Cardiac fibroblast (primary cell): ENCODE results near the gene SSBP3.

Experiments used
- DNase-seq, 2 donors: peaks; one replicate each; pipeline versions ENCODE4 v3.0.0 to v3.0.0-alpha.2; 2010; ENCODE audit warnings: low read depth in 2 of 2
- H3K4me3 ChIP-seq, 2 donors: replicated peaks in 1 of 2; 1 replicate in 1 of 2; 2 replicates in 1 of 2; pipeline ENCODE4 v1.5.1; 2011; ENCODE audit warnings: low read depth in 2 of 2, low read length in 2 of 2, mild to moderate bottlenecking in 2 of 2, moderate library complexity in 1 of 2
- TF ChIP-seq, protein P1 (sequence below): IDR thresholded peaks from one replicate; pipeline ENCODE4 v1.5.1; 2011; ENCODE audit warnings: low read depth, mild to moderate bottlenecking, low read length, inconsistent platforms

SSBP3 gene

DNA sequence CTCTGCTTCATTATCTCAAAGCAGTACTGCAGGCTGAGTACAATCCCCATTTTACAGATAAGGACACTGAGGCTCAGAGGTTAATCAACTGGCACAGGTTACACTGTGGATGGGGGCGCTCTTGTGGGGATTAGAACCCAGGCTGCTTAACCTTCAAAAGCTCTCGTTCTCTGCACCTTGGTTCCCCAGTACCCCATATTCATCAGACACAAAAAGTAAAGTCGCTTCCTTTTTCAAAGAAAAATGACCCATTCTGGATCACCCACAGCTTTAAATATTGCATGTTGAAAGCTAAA, 20.5 kb downstream of the SSBP3 start:
- DNase-seq, result no peak
- H3K4me3 ChIP-seq, result no peak overlapping the region
- TF ChIP-seq, protein P1, sequence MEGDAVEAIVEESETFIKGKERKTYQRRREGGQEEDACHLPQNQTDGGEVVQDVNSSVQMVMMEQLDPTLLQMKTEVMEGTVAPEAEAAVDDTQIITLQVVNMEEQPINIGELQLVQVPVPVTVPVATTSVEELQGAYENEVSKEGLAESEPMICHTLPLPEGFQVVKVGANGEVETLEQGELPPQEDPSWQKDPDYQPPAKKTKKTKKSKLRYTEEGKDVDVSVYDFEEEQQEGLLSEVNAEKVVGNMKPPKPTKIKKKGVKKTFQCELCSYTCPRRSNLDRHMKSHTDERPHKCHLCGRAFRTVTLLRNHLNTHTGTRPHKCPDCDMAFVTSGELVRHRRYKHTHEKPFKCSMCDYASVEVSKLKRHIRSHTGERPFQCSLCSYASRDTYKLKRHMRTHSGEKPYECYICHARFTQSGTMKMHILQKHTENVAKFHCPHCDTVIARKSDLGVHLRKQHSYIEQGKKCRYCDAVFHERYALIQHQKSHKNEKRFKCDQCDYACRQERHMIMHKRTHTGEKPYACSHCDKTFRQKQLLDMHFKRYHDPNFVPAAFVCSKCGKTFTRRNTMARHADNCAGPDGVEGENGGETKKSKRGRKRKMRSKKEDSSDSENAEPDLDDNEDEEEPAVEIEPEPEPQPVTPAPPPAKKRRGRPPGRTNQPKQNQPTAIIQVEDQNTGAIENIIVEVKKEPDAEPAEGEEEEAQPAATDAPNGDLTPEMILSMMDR, result no peak

GRCh38 chr1:54384918-54385726, 21.1 kb downstream of the SSBP3 start:
- peak; percentile 34 to 42 for DNase-seq
- TF ChIP-seq, protein P1, result no peak
- H3K4me3 ChIP-seq, result no peak overlapping the region

- no peak for DNase-seq
- no peak overlapping the region for H3K4me3 ChIP-seq
- TF ChIP-seq, protein P1, result no peak
Observed at GRCh38 chr1:54384471-54384870, 21.7 kb downstream of the SSBP3 start.

DNA sequence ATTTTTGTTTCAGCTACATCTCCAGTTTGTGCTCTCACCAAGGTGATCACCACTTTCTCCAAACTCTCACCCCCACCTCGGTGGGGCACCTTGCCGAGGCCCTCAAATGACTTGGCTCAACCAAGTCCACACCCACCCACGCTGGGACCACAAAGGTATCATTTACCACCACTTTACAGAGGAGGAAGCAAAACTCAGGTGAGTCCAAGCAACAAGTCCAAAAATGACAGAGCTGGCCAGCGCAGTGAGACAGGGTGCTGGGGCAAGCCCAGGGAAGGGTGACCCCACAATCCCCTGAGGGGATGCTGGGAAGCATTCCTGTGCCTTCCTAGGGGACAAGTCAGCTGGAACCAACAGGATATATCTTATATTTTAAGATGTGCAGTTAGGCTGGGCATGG, 24.7 kb downstream of the SSBP3 start:
- H3K4me3 ChIP-seq, result no peak overlapping the region
- TF ChIP-seq, protein P1, result no peak
- DNase-seq, result no peak

- no peak overlapping the region for H3K4me3 ChIP-seq
- no peak for DNase-seq
- TF ChIP-seq, protein P1, result no peak
Observed at GRCh38 chr1:54380290-54380882, 25.8 kb downstream of the SSBP3 start.

DNA sequence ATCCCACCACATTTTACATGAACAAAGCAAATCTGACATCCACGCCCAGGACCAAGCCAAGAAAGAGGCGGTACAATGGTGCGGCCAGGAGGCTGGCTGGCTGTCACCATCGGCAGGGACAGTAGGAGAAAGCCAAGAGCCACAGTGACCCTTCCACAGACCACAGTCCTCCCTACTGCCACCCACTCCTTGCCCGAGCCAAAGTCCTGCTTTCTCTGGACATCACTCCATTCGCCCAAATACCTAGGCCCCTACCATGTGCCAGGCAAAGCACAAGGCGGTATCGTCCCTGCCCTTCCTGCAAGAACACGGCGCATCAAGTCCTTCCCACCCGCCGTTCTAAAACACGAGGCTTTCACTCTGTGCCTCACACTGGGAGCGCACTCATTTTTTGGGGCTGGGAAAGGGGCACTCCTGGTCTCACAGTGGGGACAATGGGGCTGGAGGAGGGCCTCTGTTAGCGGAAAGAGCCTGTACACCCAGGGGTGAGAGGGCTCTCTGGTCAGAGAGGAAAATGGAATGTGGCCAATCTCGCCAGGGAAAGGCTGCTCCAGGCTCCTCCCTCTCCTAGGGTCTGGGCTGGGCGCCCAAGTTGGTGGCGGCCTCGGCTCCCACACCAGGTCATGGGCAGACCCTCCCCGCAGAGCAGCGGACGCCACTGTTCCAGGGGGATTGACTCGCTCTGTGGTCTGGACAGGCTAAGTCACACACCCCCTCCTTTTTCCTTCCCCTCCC, 26.5 kb downstream of the SSBP3 start:
- TF ChIP-seq, protein P1, result no peak
- H3K4me3 ChIP-seq, result no peak overlapping the region
- DNase-seq, result no peak
